Measurements from ENCODE around the gene CROCC2.

CROCC2 gene

GRCh38 chr2:240933966-240934700 lies 28.0 kb downstream of the CROCC2 start:
- no peak overlapping the region for H3K4me3 ChIP-seq (ENCODE audit: low read depth, low read length)
- no peak for DNase-seq (ENCODE audit: low read depth)
- no peak for TF ChIP-seq CTCF (IDR thresholded peaks at IDR 0.05; ENCODE audit: insufficient read depth, low read depth, low read length, missing control alignments)

DNA sequence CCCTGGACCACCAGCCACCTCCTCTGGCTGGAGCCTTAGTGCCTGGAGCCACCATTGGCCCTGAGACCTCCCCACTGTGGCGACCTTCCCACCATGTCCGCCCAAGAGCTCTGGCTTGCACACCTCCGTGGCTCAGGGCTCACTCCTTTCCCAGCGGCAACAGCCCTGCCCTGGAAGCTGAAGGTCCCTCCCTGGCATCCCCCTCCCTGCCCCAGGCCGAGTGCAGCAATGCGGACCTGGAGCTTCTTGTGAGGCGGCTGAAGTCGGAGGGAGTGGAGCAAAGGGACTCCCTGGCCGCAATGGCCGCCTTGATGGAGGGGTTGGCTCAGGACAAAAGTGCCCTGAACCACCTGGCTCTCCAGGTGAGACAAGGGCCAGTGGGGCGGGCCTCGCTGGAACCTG lies 28.6 kb downstream of the CROCC2 start:
- TF ChIP-seq CTCF (IDR thresholded peaks at IDR 0.05; ENCODE audit: insufficient read depth, low read depth, low read length, missing control alignments) = no peak
- DNase-seq (ENCODE audit: low read depth) = no peak

GRCh38 chr2:240935103-240935876 lies 29.2 kb downstream of the CROCC2 start:
- TF ChIP-seq CTCF (IDR thresholded peaks at IDR 0.05; ENCODE audit: insufficient read depth, low read depth, low read length, missing control alignments) = no peak
- DNase-seq (ENCODE audit: low read depth) = no peak
- H3K4me3 ChIP-seq (ENCODE audit: low read depth, low read length) = no peak overlapping the region

More for the DNA sequence above, 28.6 kb downstream of the CROCC2 start:
- H3K4me3 ChIP-seq (ENCODE audit: low read depth, low read length) = no peak overlapping the region

GRCh38 chr2:240936106-240936505 lies 30.0 kb downstream of the CROCC2 start:
- no peak for TF ChIP-seq CTCF (IDR thresholded peaks at IDR 0.05; ENCODE audit: insufficient read depth, low read depth, low read length, missing control alignments)
- no peak overlapping the region for H3K4me3 ChIP-seq (ENCODE audit: low read depth, low read length)
- DNase-seq (ENCODE audit: low read depth) = no peak

- no peak overlapping the region for H3K4me3 ChIP-seq (ENCODE audit: low read depth, low read length)
- no peak for TF ChIP-seq CTCF (IDR thresholded peaks at IDR 0.05; ENCODE audit: insufficient read depth, low read depth, low read length, missing control alignments)
- DNase-seq (ENCODE audit: low read depth) = no peak
Observed at GRCh38 chr2:240946046-240946445, 39.9 kb downstream of the CROCC2 start.

DNA sequence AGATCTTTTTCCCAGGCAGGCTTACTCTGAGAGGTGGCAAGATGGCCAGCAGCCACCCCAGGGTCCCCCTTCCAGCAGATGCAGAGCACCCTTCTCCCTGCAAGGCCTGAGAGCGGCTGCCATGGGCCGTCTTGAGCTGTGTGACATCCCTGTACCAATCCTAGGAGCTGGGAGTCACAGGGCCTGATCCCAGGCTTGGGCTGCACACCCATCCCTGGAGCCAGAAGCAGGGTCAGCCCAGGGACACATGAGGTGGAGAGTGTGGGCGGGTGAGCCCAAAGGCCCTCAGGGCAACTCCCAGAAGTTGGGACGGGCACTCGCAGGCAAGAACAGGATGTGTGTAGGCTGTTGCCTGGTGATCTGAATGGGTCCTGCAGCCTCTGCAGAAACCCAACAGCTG lies 40.5 kb downstream of the CROCC2 start:
- TF ChIP-seq CTCF (IDR thresholded peaks at IDR 0.05; ENCODE audit: insufficient read depth, low read depth, low read length, missing control alignments) = no peak
- H3K4me3 ChIP-seq (ENCODE audit: low read depth, low read length) = no peak overlapping the region
- no peak for DNase-seq (ENCODE audit: low read depth)

Data from GM12865 (cell line).